Sigmoid colon (tissue), 7 donors: Measurements from ENCODE around the gene ABHD12B. TPM values are rescaled to one million over a fixed set of nuclear protein-coding genes. Genes with fewer than 3 reads are reported as not detected.

ENCODE experiments used
- DNase-seq: peaks from one replicate; pipeline ENCODE4 v3.0.0-alpha.2; 2019
- H3K27ac ChIP-seq, 4 donors: fragments of 200-600 bp; sonication (generic); one replicate each; pipeline ENCODE4 v1.5.1; 2016 to 2019; ENCODE audit warnings: mild to moderate bottlenecking in 1 of 4
- H3K27me3 ChIP-seq, 3 donors: fragments of 200-600 bp; sonication (generic); one replicate each; pipeline ENCODE4 v1.5.1; 2019; ENCODE audit warnings: mild to moderate bottlenecking in 1 of 3
- H3K36me3 ChIP-seq, 4 donors: fragments of 200-600 bp; sonication (generic); one replicate each; pipeline ENCODE4 v1.5.1; 2016 to 2019
- H3K4me1 ChIP-seq, 4 donors: fragments of 200-600 bp; sonication (generic); one replicate each; pipeline ENCODE4 v1.5.1; 2017 to 2019
- H3K4me3 ChIP-seq, 4 donors: fragments of 200-600 bp; sonication (generic); one replicate each; pipeline ENCODE4 v1.5.1; 2017 to 2019; ENCODE audit warnings: mild to moderate bottlenecking in 2 of 4, moderate library complexity in 1 of 4
- H3K9me3 ChIP-seq, 4 donors: fragments of 200-600 bp in 3 of 4; sonication (generic) in 3 of 4; one replicate each; pipeline versions ENCODE4 v1.5.1 to v1.6.1; 2013 to 2019
- EP300 ChIP-seq, 4 donors: sonication (generic); formaldehyde crosslinking; IDR thresholded peaks; one replicate each; pipeline ENCODE4 v1.6.1; 2017; ENCODE audit warnings: antibody characterized with exemption in 4 of 4
- POLR2A ChIP-seq, 2 donors: fragments of 450-650 bp; IDR thresholded peaks; one replicate each; pipeline ENCODE4 v1.6.1; 2016; ENCODE audit warnings: antibody characterized with exemption in 2 of 2, mild to moderate bottlenecking in 2 of 2, moderate library complexity in 2 of 2
- POLR2AphosphoS5 ChIP-seq, 4 donors: sonication (generic); formaldehyde crosslinking; IDR thresholded peaks; one replicate each; pipeline ENCODE4 v1.6.1; 2017; ENCODE audit warnings: antibody characterized with exemption in 4 of 4
- WGBS, 2 donors: extraction: QIAGEN DNeasy Blood & Tissue Kit; methylation state at CpG; one replicate each; pipeline ENCODE4 v1.1.7; 2013; 5-methylcytosine and 5-hydroxymethylcytosine counted together
- intact Hi-C: fragments of 100-400 bp; cut with DNase I; formaldehyde crosslinking; loops from one replicate; pipeline ENCODE4 v1.15.1; 2023
- polyA plus RNA-seq, 3 donors: library from polyadenylated mRNA; stranded (reverse); fragments of 200-250 nt; gene quantifications; one replicate each; pipeline ENCODE4 v1.2.3, GENCODE V29; 2013
- total RNA-seq, 4 donors: library from RNA; depleted of rRNA; stranded (reverse); fragments of >200 nt; gene quantifications; one replicate each; pipeline ENCODE4 v1.1.0, GENCODE V29; 2016
- TF ChIP-seq, protein P1 (sequence below), 4 experiments: fragments of 450-650 bp in 3 of 4; fragments of 200-600 bp in 1 of 4; IDR thresholded peaks; one replicate each; pipeline ENCODE4 v1.5.1; 2016 to 2019; ENCODE audit warnings: antibody characterized with exemption in 4 of 4, mild to moderate bottlenecking in 3 of 4, moderate library complexity in 2 of 4
- donor health status: healthy with polysubstance abuse.
- donor health status: Bipolar disorder and iron deficiency.
- donor health status: healthy.

The ABHD12B gene
- total and polyA plus RNA-seq, 7 donors = 5.3 to 9.3 (median 6.0) TPM; not detected in 4

DNA sequence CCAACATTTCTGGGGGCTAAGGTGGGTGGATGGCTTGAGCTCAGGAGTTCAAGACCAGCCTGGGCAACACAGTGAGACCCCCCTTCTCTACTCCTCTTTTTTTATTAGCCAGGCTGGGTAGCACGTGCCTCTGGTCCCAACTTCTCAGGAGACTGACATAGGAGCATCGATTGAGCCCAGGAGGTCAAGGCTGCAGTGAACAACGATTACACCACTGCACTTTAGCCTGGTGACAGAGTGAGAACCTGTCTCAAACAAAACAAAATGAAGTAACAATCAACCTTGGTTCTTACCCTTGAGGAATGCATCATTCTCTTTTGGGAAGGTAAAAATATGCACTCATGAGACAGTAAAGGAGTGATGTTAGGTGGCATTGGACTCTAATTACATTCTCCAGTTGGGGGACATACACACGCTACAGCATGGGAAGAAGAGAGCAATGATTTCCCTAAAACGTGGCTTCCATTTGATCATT lies 37.0 kb upstream of the ABHD12B start:
- no peaks in the 10 kb centered on the region for H3K9me3 ChIP-seq
- no peaks in the 10 kb centered on the region for H3K27me3 ChIP-seq
- H3K4me1 ChIP-seq = peaks cover 0 to 14% (median 5%) of the 10 kb centered on the region in 4 donors
- no peak overlapping the region for H3K27ac ChIP-seq
- TF ChIP-seq POLR2AphosphoS5 (IDR thresholded peaks at IDR 0.05) (no peak), POLR2A (IDR thresholded peaks at IDR 0.05) (no peak), EP300 (IDR thresholded peaks at IDR 0.05) (no peak)
- TF ChIP-seq, protein P1, sequence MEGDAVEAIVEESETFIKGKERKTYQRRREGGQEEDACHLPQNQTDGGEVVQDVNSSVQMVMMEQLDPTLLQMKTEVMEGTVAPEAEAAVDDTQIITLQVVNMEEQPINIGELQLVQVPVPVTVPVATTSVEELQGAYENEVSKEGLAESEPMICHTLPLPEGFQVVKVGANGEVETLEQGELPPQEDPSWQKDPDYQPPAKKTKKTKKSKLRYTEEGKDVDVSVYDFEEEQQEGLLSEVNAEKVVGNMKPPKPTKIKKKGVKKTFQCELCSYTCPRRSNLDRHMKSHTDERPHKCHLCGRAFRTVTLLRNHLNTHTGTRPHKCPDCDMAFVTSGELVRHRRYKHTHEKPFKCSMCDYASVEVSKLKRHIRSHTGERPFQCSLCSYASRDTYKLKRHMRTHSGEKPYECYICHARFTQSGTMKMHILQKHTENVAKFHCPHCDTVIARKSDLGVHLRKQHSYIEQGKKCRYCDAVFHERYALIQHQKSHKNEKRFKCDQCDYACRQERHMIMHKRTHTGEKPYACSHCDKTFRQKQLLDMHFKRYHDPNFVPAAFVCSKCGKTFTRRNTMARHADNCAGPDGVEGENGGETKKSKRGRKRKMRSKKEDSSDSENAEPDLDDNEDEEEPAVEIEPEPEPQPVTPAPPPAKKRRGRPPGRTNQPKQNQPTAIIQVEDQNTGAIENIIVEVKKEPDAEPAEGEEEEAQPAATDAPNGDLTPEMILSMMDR (IDR thresholded peaks at IDR 0.05) = no peak
- no peak overlapping the region for H3K4me3 ChIP-seq
- H3K36me3 ChIP-seq = no peaks in the 10 kb centered on the region
- no peak for DNase-seq
- 70 to 85% methylated on average over 5 of the region's 5 CpGs for WGBS, 2 donors
- intact Hi-C loops = no loop called here

DNA sequence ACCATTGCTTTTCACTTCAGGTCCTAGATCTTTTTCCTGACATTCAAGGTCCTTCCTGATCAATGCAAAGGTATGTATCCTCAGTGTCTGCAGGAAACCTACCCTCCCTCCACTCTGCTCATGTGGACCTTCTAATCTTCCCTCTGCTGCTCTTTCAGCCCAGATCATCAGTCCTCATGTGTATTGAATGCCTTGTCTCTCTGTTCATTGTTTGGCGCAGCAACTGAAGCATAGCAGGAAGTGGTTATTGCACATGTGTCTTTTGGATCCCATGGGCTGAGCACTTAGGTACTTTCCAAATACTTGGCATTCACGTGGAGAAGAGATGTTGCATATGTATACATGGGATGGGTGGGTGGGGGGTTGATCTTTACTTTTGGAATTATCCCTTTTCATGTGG lies 36.6 kb upstream of the ABHD12B start:
- Histone ChIP-seq H3K27me3 (no peaks in the 10 kb centered on the region), H3K36me3 (no peaks in the 10 kb centered on the region), H3K4me1 (peaks cover 0 to 10% (median 3%) of the 10 kb centered on the region in 4 donors), H3K27ac (no peak overlapping the region), H3K9me3 (no peaks in the 10 kb centered on the region), H3K4me3 (no peak overlapping the region)
- DNase-seq = no peak
- TF ChIP-seq EP300 (IDR thresholded peaks at IDR 0.05) (no peak), POLR2A (IDR thresholded peaks at IDR 0.05) (no peak)
- TF ChIP-seq, protein P1 (IDR thresholded peaks at IDR 0.05) = no peak
- intact Hi-C loops = no loop called here
- 29 to 38% methylated on average over 2 of the region's 2 CpGs for WGBS, 2 donors

DNA sequence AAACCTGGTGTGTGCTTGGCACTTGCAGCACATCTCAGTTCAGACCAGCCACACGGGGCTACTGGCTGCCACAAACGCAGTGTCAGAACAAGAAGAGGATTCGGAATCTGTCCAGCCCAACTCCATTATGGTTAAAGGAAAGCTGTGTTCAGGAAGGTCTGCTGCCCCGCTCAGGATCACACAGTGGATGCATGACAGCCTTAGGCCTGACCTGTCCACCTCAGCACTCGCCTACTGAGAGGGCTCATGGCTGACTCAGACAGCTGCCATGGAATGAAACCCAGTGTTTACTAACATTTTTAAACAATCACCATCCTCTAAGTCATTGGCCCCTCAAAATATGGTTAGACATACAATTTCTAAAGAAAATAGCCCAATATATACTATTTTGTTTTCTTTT lies 35.3 kb upstream of the ABHD12B start:
- intact Hi-C loops = no loop called here
- Histone ChIP-seq H3K4me1 (peaks cover 0 to 6% (median 3%) of the 10 kb centered on the region in 4 donors), H3K9me3 (no peaks in the 10 kb centered on the region), H3K36me3 (no peaks in the 10 kb centered on the region), H3K4me3 (no peak overlapping the region), H3K27me3 (no peaks in the 10 kb centered on the region), H3K27ac (no peak overlapping the region)
- no peak for DNase-seq
- WGBS, 2 donors = 93 to 95% methylated on average over 5 of the region's 5 CpGs
- TF ChIP-seq POLR2AphosphoS5 (IDR thresholded peaks at IDR 0.05) (no peak), EP300 (IDR thresholded peaks at IDR 0.05) (no peak), POLR2A (IDR thresholded peaks at IDR 0.05) (no peak)
- TF ChIP-seq, protein P1 (IDR thresholded peaks at IDR 0.05) = no peak

DNA sequence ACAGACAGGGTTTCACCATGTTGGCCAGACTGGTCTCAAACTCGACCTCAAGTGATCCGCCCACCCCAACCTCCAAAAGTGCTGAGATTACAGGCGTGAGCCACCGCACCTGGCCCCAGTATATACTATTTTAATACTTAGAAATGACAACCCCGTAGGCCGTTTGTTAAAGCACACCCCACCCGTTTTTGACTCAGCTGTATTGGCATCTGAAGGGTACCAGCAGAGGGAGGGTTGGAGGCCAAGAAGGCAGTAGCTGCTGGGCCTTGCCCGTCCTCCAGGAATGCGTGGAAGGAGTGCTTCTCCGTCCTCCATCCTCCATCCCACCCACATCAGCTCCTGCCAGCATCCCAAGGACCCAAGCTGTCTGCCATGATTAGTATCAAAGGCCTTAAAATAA lies 34.6 kb upstream of the ABHD12B start:
- Histone ChIP-seq H3K36me3 (no peaks in the 10 kb centered on the region), H3K4me1 (no peaks in the 10 kb centered on the region), H3K9me3 (no peaks in the 10 kb centered on the region), H3K4me3 (no peak overlapping the region), H3K27ac (no peak overlapping the region), H3K27me3 (no peaks in the 10 kb centered on the region)
- WGBS, 2 donors = 84 to 90% methylated on average over 10 of the region's 10 CpGs
- no peak for DNase-seq
- TF ChIP-seq POLR2AphosphoS5 (IDR thresholded peaks at IDR 0.05) (no peak), POLR2A (IDR thresholded peaks at IDR 0.05) (no peak), EP300 (IDR thresholded peaks at IDR 0.05) (no peak)
- TF ChIP-seq, protein P1 (IDR thresholded peaks at IDR 0.05) = no peak
- intact Hi-C loops = no loop called here

DNA sequence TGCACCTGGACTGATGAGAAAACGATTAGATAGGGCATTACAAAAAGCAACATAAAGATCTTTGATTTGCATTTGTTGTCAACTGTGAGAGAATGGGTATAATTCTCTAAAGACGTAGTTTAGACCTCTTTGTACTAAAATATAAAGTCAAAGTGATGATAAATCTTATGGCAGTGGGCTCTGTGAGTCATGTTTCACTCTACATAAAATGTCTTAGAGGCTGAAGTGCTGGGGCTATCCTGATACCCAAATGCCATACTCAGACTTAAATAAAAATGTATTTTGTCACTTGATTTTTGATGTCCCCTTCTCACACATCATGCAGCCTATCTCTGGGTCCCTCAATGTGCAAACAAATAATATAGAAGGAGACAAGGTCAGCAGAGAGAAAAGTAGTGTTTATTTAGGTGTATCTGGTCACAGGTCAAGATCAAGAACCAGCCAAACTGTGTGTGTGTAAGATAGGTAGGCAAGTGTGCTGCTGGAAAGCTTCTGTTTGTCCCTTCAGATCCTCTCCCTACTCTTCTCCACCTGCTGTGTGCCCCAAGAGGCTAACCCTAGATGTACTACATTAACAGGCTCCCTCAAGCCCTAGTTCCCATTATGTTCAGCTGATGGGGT lies 33.9 kb upstream of the ABHD12B start:
- no peaks in the 10 kb centered on the region for H3K4me1 ChIP-seq
- 87% methylated on average over 2 of the region's 2 CpGs for WGBS, 2 donors
- no peaks in the 10 kb centered on the region for H3K9me3 ChIP-seq
- H3K27ac ChIP-seq = no peak overlapping the region
- no peak for DNase-seq
- TF ChIP-seq, protein P1 (IDR thresholded peaks at IDR 0.05) = no peak
- TF ChIP-seq POLR2A (IDR thresholded peaks at IDR 0.05) (no peak), POLR2AphosphoS5 (IDR thresholded peaks at IDR 0.05) (no peak), EP300 (IDR thresholded peaks at IDR 0.05) (no peak)
- H3K4me3 ChIP-seq = no peak overlapping the region
- intact Hi-C loops = no loop called here
- no peaks in the 10 kb centered on the region for H3K27me3 ChIP-seq
- no peaks in the 10 kb centered on the region for H3K36me3 ChIP-seq
